HepG2 (cell line): ENCODE data around the gene FANCE. TPM values are rescaled to one million over a fixed set of nuclear protein-coding genes. Genes with fewer than 3 reads are reported as not detected.

Source experiments
- ATAC-seq: fragments of 200-7000 bp; cut with Tn5 transposase; 3 replicates; pipeline ENCODE4 v1.9.1; 2020; ENCODE audit warnings: mild to moderate bottlenecking, moderate library complexity
- BruUV-seq: library from RNA; stranded (reverse); fragments of 400-500 nt; replicated peaks from 2 replicates; lab custom pipeline; 2021; lab: Mats Ljungman, UMichigan
- CTCF ChIA-PET: fragments of 300-600 bp; formaldehyde crosslinking; extraction: SDS; loops from one replicate; lab custom pipeline; 2021; ENCODE audit warnings: low total read pairs, inconsistent platforms, low intra/inter-chr PET ratio; lab: Yijun Ruan, JAX
- POLR2A ChIA-PET: fragments of 350-600 bp; sonication (Branson Sonifier 250); formaldehyde crosslinking; loops from one replicate; lab custom pipeline; 2020; ENCODE audit warnings: antibody characterized with exemption, inconsistent platforms; lab: Yijun Ruan, JAX
- DNase-seq: peaks from one replicate; pipeline ENCODE4 v3.0.0-alpha.2; 2015; ENCODE audit warnings: low spot score
- FAIRE-seq: peaks from 3 replicates; lab custom pipeline; 2011; peaks lifted over from hg19 to GRCh38; lab: Jason Lieb, UNC
- H2AFZ ChIP-seq: one replicate; pipeline ENCODE4 v1.6.1; 2011; ENCODE audit warnings: low read length, inconsistent platforms
- H3K27ac ChIP-seq: fragments of 300-600 bp; 3 replicates; pipeline ENCODE4 v1.8.0; 2011; ENCODE audit warnings: mixed run types, mild to moderate bottlenecking, mixed read lengths, low read length, inconsistent platforms; ENCODE audit not compliant: insufficient read depth; ENCODE audit errors: extremely low read length
- H3K27me3 ChIP-seq, 2 experiments: fragments of 200-600 bp in 1 of 2; 2 replicates in 1 of 2; 3 replicates in 1 of 2; pipeline versions ENCODE4 v1.6.0 to v1.8.0; 2011; ENCODE audit warnings: low read length in 2 of 2, mild to moderate bottlenecking in 2 of 2, moderate library complexity in 2 of 2, inconsistent platforms in 1 of 2; ENCODE audit not compliant: insufficient read depth in 2 of 2, control insufficient read depth in 1 of 2
- H3K36me3 ChIP-seq, 2 experiments: fragments of 200-600 bp in 1 of 2; replicated peaks in 1 of 2; 2 replicates in 1 of 2; 3 replicates in 1 of 2; pipeline versions ENCODE4 v1.5.1 to v1.8.0; 2011; ENCODE audit warnings: low read length in 2 of 2, inconsistent platforms in 1 of 2; ENCODE audit not compliant: insufficient read depth in 2 of 2, control insufficient read depth in 1 of 2
- H3K4me1 ChIP-seq: 2 replicates; pipeline ENCODE4 v1.5.1; 2012; ENCODE audit warnings: low read length, inconsistent platforms; ENCODE audit not compliant: insufficient read depth
- H3K4me2 ChIP-seq: 2 replicates; pipeline ENCODE4 v1.6.0; 2011; ENCODE audit warnings: low read depth, low read length, inconsistent platforms
- H3K4me3 ChIP-seq, 3 experiments: fragments of 200-600 bp in 1 of 3; sonication (generic), shearing (Covaris generic) in 1 of 3; replicated peaks in 1 of 3; 2 replicates each; pipeline ENCODE4 v1.5.1; 2011 to 2016; ENCODE audit warnings: low read length in 3 of 3, inconsistent platforms in 2 of 3, low read depth in 2 of 3, mild to moderate bottlenecking in 2 of 3, control low read depth in 1 of 3, mixed read lengths in 1 of 3; ENCODE audit not compliant: insufficient read depth in 1 of 3
- H3K79me2 ChIP-seq: one replicate; pipeline ENCODE4 v1.6.1; 2011; ENCODE audit warnings: low read length, inconsistent platforms; ENCODE audit not compliant: insufficient read depth
- H3K9ac ChIP-seq: 2 replicates; pipeline ENCODE4 v1.6.0; 2011; ENCODE audit warnings: mild to moderate bottlenecking, low read depth, low read length, inconsistent platforms; ENCODE audit not compliant: insufficient read depth
- H3K9me3 ChIP-seq: 2 replicates; pipeline ENCODE4 v1.5.1; 2012; ENCODE audit warnings: mild to moderate bottlenecking, low read length
- H4K20me1 ChIP-seq: 2 replicates; pipeline ENCODE4 v1.6.0; 2011; ENCODE audit warnings: inconsistent platforms, mild to moderate bottlenecking, low read length, moderate library complexity; ENCODE audit not compliant: insufficient read depth
- ATF4 ChIP-seq, 2 experiments: fragments of 450-650 bp in 1 of 2; sonication (generic) in 1 of 2; formaldehyde crosslinking; IDR thresholded peaks; 2 replicates each; pipeline versions ENCODE4 v1.5.0 to v1.8.0; 2020 to 2022; ENCODE audit warnings: mild to moderate bottlenecking in 1 of 2, missing genetic modification reagents in 1 of 2
- PTBP1 ChIP-seq: fragments of 200-400 bp; formaldehyde crosslinking; IDR thresholded peaks from 2 replicates; pipeline ENCODE4 v1.6.1; 2018; ENCODE audit warnings: low read length, low read depth; ENCODE audit not compliant: poor library complexity, severe bottlenecking
- SAFB2 ChIP-seq: sonication (generic); formaldehyde crosslinking; IDR thresholded peaks from 2 replicates; pipeline ENCODE4 v1.5.1; 2020; ENCODE audit warnings: missing genetic modification reagents, low read depth, mild to moderate bottlenecking, borderline replicate concordance
- ZNF253 ChIP-seq: sonication (generic); formaldehyde crosslinking; IDR thresholded peaks from 2 replicates; pipeline ENCODE4 v1.8.0; 2022; ENCODE audit warnings: mild to moderate bottlenecking, missing genetic modification reagents, borderline replicate concordance
- WGBS: methylation state at CpG from one replicate; pipeline ENCODE4 v1.1.6; 2017; ENCODE audit warnings: low lambda C conversion rate; 5-methylcytosine and 5-hydroxymethylcytosine counted together
- in situ Hi-C: cut with HindIII; loops from 2 replicates; pipeline ENCODE4 v1.10.0; 2017; ENCODE audit warnings: low pct_unique_long_range_greater_than_20kb; ENCODE audit not compliant: extremely low pct_ligation_motif_present
- intact Hi-C: fragments of 100-400 bp; cut with micrococcal nuclease; formaldehyde crosslinking; loops from one replicate; pipeline ENCODE4 v1.10.0; 2022; ENCODE audit not compliant: unreplicated experiment
- polyA plus RNA-seq, 8 experiments: library from polyadenylated mRNA; depleted of rRNA in 3 of 8; stranded (reverse) in 7 of 8; unstranded in 1 of 8; fragments of >200 nt; fragmentation: Illumina TruSeq in 4 of 8; extraction: Trizol in 4 of 8; gene quantifications; 2 replicates each; pipeline versions ENCODE4 v1.2.1 to v1.2.3, GENCODE V29; 2011 to 2016; ENCODE audit warnings: low read depth in 4 of 8, missing spikeins in 1 of 8, mixed read lengths in 1 of 8; ENCODE audit not compliant: insufficient read depth in 1 of 8
- total RNA-seq, 5 experiments: library from RNA; depleted of rRNA; stranded (reverse); fragments of >200 nt; fragmentation: Illumina TruSeq; extraction: Trizol; gene quantifications; 2 replicates each; pipeline ENCODE4 v1.2.3, GENCODE V29; 2016; ENCODE audit warnings: low read depth in 1 of 5
- TF ChIP-seq, protein P1 (sequence below): sonication (generic); formaldehyde crosslinking; IDR thresholded peaks from 2 replicates; pipeline ENCODE4 v1.5.1; 2020; ENCODE audit warnings: mild to moderate bottlenecking, missing genetic modification reagents, moderate library complexity
- TF ChIP-seq, protein P2 (sequence below): sonication (generic); formaldehyde crosslinking; IDR thresholded peaks from 2 replicates; pipeline ENCODE4 v1.8.0; 2022; ENCODE audit warnings: missing genetic modification reagents, mild to moderate bottlenecking, borderline replicate concordance

Gene FANCE
- total and polyA plus RNA-seq, 2 of the 13 experiments (the other 11 are each of a cell fraction or from before 2014, with no cell fraction given): 7.1 to 11.2 TPM

- TF ChIP-seq ATF4 (CRISPR knock-in tag; IDR thresholded peaks at IDR 0.05): no peak
- TF ChIP-seq, all 625 proteins: peak for 6
Measured at GRCh38 chr6:35419417-35419816, 32.7 kb upstream of the FANCE start (continued).

GRCh38 chr6:35419961-35420360 lies 32.2 kb upstream of the FANCE start:
- Histone ChIP-seq H2AFZ (no peak overlapping the region), H4K20me1 (peaks cover 2% of the 10 kb centered on the region; the same call in 1 of the 2 replicates), H3K4me1 (peaks cover 24% of the 10 kb centered on the region), H3K36me3 (peaks cover 3 to 29% of the 10 kb centered on the region in 2 experiments; a peak in 4 of 5 replicates), H3K27ac (no peak overlapping the region), H3K79me2 (no peaks in the 10 kb centered on the region), H3K9ac (no peak overlapping the region)
- intact Hi-C loops: loop anchor here (1.0 kb wide), 1 partner anchor 29 kb away; no protein-coding TSS in a partner anchor
- CTCF ChIA-PET: interaction anchor here (1.4 kb wide), 1 partner anchor 29 kb away, joined by 7 read pairs; no protein-coding TSS in a partner anchor
- ATAC-seq: no peak
- no peak for DNase-seq
- no peak for TF ChIP-seq SAFB2
- TF ChIP-seq PTBP1: peak; percentile 48
- TF ChIP-seq ZNF253: no peak
- TF ChIP-seq, protein P1, sequence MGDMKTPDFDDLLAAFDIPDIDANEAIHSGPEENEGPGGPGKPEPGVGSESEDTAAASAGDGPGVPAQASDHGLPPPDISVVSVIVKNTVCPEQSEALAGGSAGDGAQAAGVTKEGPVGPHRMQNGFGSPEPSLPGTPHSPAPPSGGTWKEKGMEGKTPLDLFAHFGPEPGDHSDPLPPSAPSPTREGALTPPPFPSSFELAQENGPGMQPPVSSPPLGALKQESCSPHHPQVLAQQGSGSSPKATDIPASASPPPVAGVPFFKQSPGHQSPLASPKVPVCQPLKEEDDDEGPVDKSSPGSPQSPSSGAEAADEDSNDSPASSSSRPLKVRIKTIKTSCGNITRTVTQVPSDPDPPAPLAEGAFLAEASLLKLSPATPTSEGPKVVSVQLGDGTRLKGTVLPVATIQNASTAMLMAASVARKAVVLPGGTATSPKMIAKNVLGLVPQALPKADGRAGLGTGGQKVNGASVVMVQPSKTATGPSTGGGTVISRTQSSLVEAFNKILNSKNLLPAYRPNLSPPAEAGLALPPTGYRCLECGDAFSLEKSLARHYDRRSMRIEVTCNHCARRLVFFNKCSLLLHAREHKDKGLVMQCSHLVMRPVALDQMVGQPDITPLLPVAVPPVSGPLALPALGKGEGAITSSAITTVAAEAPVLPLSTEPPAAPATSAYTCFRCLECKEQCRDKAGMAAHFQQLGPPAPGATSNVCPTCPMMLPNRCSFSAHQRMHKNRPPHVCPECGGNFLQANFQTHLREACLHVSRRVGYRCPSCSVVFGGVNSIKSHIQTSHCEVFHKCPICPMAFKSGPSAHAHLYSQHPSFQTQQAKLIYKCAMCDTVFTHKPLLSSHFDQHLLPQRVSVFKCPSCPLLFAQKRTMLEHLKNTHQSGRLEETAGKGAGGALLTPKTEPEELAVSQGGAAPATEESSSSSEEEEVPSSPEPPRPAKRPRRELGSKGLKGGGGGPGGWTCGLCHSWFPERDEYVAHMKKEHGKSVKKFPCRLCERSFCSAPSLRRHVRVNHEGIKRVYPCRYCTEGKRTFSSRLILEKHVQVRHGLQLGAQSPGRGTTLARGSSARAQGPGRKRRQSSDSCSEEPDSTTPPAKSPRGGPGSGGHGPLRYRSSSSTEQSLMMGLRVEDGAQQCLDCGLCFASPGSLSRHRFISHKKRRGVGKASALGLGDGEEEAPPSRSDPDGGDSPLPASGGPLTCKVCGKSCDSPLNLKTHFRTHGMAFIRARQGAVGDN (CRISPR knock-in tag): peak; percentile 11; the same call in 1 of the 2 replicates
- TF ChIP-seq, protein P2, sequence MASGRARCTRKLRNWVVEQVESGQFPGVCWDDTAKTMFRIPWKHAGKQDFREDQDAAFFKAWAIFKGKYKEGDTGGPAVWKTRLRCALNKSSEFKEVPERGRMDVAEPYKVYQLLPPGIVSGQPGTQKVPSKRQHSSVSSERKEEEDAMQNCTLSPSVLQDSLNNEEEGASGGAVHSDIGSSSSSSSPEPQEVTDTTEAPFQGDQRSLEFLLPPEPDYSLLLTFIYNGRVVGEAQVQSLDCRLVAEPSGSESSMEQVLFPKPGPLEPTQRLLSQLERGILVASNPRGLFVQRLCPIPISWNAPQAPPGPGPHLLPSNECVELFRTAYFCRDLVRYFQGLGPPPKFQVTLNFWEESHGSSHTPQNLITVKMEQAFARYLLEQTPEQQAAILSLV: 0 out of 2 replicates have a peak, but pooled peaks have one; percentile 31
- TF ChIP-seq, all 625 proteins: peak for 3
- H3K9me3 ChIP-seq: no peaks in the 10 kb centered on the region
- no peaks in the 10 kb centered on the region for H3K27me3 ChIP-seq
- 98% methylated on average over 12 of the region's 14 CpGs for WGBS
- POLR2A ChIA-PET: no interaction called here
- no peak overlapping the region for H3K4me3 ChIP-seq
- in situ Hi-C loops: no loop called here
- no peak for FAIRE-seq
- H3K4me2 ChIP-seq: no peak overlapping the region
- BruUV-seq: no TSS peak
